ENCODE data around the gene SEMA3F.

DNA sequence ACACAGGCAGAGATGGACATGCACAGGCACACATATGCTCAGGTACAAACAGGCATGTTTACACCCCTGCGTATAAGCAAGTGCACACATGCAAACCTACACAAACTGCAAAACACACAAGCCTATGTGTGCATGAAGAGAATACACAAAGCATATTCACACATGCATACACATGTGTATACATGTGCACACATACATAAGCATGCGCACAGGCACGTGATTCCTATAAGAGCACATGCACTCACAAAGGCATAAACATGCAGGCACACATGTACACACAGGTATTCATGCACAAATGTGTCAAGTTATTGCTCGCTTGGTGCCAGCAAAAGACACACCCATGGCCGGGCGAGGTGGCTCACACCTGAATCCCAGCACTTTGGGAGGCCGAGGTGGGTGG is 34.9 kb downstream of the SEMA3F start:
- TF ChIP-seq, protein P1, sequence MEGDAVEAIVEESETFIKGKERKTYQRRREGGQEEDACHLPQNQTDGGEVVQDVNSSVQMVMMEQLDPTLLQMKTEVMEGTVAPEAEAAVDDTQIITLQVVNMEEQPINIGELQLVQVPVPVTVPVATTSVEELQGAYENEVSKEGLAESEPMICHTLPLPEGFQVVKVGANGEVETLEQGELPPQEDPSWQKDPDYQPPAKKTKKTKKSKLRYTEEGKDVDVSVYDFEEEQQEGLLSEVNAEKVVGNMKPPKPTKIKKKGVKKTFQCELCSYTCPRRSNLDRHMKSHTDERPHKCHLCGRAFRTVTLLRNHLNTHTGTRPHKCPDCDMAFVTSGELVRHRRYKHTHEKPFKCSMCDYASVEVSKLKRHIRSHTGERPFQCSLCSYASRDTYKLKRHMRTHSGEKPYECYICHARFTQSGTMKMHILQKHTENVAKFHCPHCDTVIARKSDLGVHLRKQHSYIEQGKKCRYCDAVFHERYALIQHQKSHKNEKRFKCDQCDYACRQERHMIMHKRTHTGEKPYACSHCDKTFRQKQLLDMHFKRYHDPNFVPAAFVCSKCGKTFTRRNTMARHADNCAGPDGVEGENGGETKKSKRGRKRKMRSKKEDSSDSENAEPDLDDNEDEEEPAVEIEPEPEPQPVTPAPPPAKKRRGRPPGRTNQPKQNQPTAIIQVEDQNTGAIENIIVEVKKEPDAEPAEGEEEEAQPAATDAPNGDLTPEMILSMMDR (IDR thresholded peaks at IDR 0.05; ENCODE audit: extremely low read depth in 1 of 2, insufficient read depth in 1 of 2, low read depth in 1 of 2, low read length in 2 of 2) = no peak
- TF ChIP-seq EZH2 (IDR thresholded peaks at IDR 0.05; ENCODE audit: borderline replicate concordance, low read depth, low read length, severe bottlenecking) (no peak), POLR2AphosphoS5 (IDR thresholded peaks at IDR 0.05; ENCODE audit: insufficient read depth, low read depth, low read length) (no peak)

All from endothelial cell of umbilical vein (primary cell).